A673 (cell line): ENCODE measurements around the gene RAB24. TPM values are rescaled to one million over a fixed set of nuclear protein-coding genes. Genes with fewer than 3 reads are reported as not detected.
A peak's percentile ranks its signal among the peaks of the same experiment; 100 is the strongest.

Experiments
- BruUV-seq: library from RNA; stranded (reverse); fragments of 400-500 nt; replicated peaks from 2 replicates; lab custom pipeline; 2021; lab: Mats Ljungman, UMichigan
- CTCF ChIA-PET: fragments of 300-600 bp; sonication (Branson Sonifier 250); formaldehyde crosslinking; loops from one replicate; lab custom pipeline; 2022; ENCODE audit warnings: antibody characterized with exemption; lab: Charles Lee
- POLR2A ChIA-PET: fragments of 300-600 bp; sonication (Branson Sonifier 250); formaldehyde crosslinking; loops from one replicate; lab custom pipeline; 2022; ENCODE audit warnings: antibody characterized with exemption; ENCODE audit not compliant: low non-redundant PET; lab: Charles Lee
- DNase-seq: peaks from one replicate; pipeline ENCODE4 v3.0.0-alpha.2; 2015; ENCODE audit warnings: low spot score
- H3K27ac ChIP-seq: fragments of 200-600 bp; sonication (generic); 2 replicates; pipeline ENCODE4 v1.5.1; 2016; ENCODE audit warnings: mixed run types, low read depth, mild to moderate bottlenecking, mixed read lengths, antibody characterized with exemption, low read length; ENCODE audit not compliant: poor library complexity, severe bottlenecking
- H3K27me3 ChIP-seq: fragments of 200-600 bp; sonication (generic); replicated peaks from 2 replicates; pipeline ENCODE4 v1.6.1; 2017; ENCODE audit warnings: mixed run types, low read depth, mild to moderate bottlenecking, mixed read lengths, antibody characterized with exemption, low read length; ENCODE audit not compliant: insufficient read depth, poor library complexity
- H3K36me3 ChIP-seq: fragments of 200-600 bp; sonication (generic); 2 replicates; pipeline ENCODE4 v1.6.1; 2016; ENCODE audit warnings: mixed run types, mild to moderate bottlenecking, mixed read lengths, antibody characterized with exemption, low read length; ENCODE audit not compliant: insufficient read depth, poor library complexity, severe bottlenecking
- H3K4me1 ChIP-seq: fragments of 200-600 bp; sonication (generic); 2 replicates; pipeline ENCODE4 v1.6.1; 2017; ENCODE audit warnings: mixed run types, mild to moderate bottlenecking, mixed read lengths, antibody characterized with exemption, low read length; ENCODE audit not compliant: insufficient read depth, poor library complexity, severe bottlenecking
- H3K4me3 ChIP-seq: fragments of 200-600 bp; sonication (generic); 2 replicates; pipeline ENCODE4 v1.5.1; 2016; ENCODE audit warnings: low read depth, mixed run types, mild to moderate bottlenecking, mixed read lengths, low read length; ENCODE audit not compliant: poor library complexity, severe bottlenecking
- H3K9me3 ChIP-seq: fragments of 200-600 bp; sonication (generic); 2 replicates; pipeline ENCODE4 v1.6.1; 2016; ENCODE audit warnings: mixed run types, low read depth, mild to moderate bottlenecking, mixed read lengths, antibody characterized with exemption, low read length; ENCODE audit not compliant: poor library complexity, severe bottlenecking
- EZH2 ChIP-seq: fragments of 200-600 bp; sonication (generic); IDR thresholded peaks from 2 replicates; pipeline ENCODE4 v1.6.1; 2017; ENCODE audit warnings: borderline replicate concordance, low read depth, mild to moderate bottlenecking, mixed read lengths, antibody characterized with exemption, low read length; ENCODE audit not compliant: poor library complexity, severe bottlenecking
- intact Hi-C: fragments of 100-400 bp; cut with micrococcal nuclease; formaldehyde crosslinking; loops from one replicate; pipeline ENCODE4 v1.10.0; 2022; ENCODE audit not compliant: unreplicated experiment
- total RNA-seq: library from RNA; stranded (reverse); gene quantifications from 2 replicates; pipeline ENCODE4 v1.2.3, GENCODE V29; 2021
- TF ChIP-seq, protein P1 (sequence below): fragments of 300-800, 200-600 bp; sonication (generic); conservative IDR thresholded peaks from 2 replicates; pipeline ENCODE4 v1.5.1; 2017; ENCODE audit warnings: low read depth, mild to moderate bottlenecking, antibody characterized with exemption, low read length, moderate library complexity, mixed read lengths

RAB24 gene
- total RNA-seq, 1 experiment from 2014 or later, result 16.0 TPM

DNA sequence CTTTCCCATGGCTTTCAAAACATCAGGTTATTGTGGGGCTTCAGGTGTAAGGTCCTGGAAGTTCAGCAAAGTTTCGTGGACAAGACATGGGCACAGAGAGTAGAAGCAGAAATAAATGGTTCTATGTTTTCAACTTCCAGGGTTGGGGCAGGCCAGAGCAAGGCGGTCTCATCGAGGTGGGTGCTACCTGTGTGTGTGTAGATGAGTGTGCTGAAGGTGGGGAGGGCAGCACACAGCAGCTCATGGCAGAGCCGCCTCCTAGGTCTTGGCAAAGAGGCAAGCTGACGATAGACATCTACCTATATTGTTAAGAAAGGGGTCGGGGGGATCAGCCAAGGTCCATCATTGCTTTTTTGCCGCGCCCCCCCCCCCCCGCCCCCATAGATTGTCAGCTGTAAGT lies 3.8 kb downstream of the RAB24 start:
- CTCF ChIA-PET, result no interaction called here
- no peaks in the 10 kb centered on the region for H3K27me3 ChIP-seq
- TF ChIP-seq, protein P1, sequence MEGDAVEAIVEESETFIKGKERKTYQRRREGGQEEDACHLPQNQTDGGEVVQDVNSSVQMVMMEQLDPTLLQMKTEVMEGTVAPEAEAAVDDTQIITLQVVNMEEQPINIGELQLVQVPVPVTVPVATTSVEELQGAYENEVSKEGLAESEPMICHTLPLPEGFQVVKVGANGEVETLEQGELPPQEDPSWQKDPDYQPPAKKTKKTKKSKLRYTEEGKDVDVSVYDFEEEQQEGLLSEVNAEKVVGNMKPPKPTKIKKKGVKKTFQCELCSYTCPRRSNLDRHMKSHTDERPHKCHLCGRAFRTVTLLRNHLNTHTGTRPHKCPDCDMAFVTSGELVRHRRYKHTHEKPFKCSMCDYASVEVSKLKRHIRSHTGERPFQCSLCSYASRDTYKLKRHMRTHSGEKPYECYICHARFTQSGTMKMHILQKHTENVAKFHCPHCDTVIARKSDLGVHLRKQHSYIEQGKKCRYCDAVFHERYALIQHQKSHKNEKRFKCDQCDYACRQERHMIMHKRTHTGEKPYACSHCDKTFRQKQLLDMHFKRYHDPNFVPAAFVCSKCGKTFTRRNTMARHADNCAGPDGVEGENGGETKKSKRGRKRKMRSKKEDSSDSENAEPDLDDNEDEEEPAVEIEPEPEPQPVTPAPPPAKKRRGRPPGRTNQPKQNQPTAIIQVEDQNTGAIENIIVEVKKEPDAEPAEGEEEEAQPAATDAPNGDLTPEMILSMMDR, result no peak
- TF ChIP-seq EZH2, result no peak
- BruUV-seq, result no TSS peak
- POLR2A ChIA-PET, result no interaction called here
- intact Hi-C loops, result no loop called here
- H3K36me3 ChIP-seq, result peaks cover 7% of the 10 kb centered on the region
- H3K9me3 ChIP-seq, result no peaks in the 10 kb centered on the region
- DNase-seq, result no peak
- peaks cover 10% of the 10 kb centered on the region for H3K4me1 ChIP-seq
- peak overlapping the region; percentile 30 for H3K27ac ChIP-seq
- H3K4me3 ChIP-seq, result no peak overlapping the region

DNA sequence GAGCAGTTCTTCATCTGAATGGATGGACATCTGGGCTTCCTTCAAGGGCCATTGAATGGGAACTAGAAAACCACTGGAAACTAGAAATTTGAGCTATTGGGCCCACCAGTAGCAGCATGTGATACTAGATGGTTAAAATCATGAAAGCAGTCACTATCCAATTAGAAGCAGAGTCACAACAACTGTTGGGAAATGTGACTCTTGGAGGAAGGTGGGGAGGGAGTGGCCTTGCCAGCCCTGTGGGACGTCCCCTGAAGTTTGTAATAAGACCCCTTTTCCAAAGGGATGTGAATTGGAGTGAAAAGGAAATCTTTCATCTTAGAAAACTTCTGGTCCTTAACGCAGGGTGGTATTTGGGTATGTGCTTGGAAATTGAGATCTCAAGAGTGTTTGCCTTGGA lies 5.6 kb downstream of the RAB24 start:
- no peaks in the 10 kb centered on the region for H3K27me3 ChIP-seq
- peaks cover 25% of the 10 kb centered on the region for H3K36me3 ChIP-seq
- no peak overlapping the region for H3K4me3 ChIP-seq
- no TSS peak for BruUV-seq
- H3K9me3 ChIP-seq, result no peaks in the 10 kb centered on the region
- TF ChIP-seq, protein P1, result no peak
- no peak for TF ChIP-seq EZH2
- POLR2A ChIA-PET, result no interaction called here
- H3K27ac ChIP-seq, result no peak overlapping the region
- DNase-seq, result no peak
- intact Hi-C loops, result no loop called here
- CTCF ChIA-PET, result interaction anchor here (0.6 kb wide), 1 partner anchor 203 kb away, joined by 6 read pairs; no protein-coding TSS in a partner anchor
- H3K4me1 ChIP-seq, result peaks cover 10% of the 10 kb centered on the region

DNA sequence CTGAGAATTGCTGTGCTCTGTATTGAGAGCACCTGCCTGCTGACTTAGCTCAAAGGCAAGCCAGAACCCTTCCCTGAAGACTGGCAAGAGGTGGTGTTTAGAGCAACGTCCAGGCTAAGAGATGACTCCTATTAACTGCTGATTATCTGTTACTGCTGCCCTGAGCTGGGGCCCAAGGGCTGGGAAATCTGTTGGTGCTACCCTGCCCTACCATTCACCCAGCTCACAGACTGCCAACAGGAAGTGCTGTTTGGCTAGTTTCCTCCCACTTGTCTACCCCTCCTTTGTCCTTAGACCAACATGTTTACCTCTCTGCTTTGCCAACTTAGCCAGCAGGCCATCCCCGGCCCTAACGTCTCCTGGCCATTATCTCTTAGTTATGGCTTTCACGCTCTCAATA lies 6.9 kb downstream of the RAB24 start:
- Histone ChIP-seq H3K27ac (no peak overlapping the region), H3K36me3 (peaks cover 35% of the 10 kb centered on the region), H3K4me1 (peaks cover 10% of the 10 kb centered on the region), H3K27me3 (no peaks in the 10 kb centered on the region), H3K4me3 (no peak overlapping the region), H3K9me3 (no peaks in the 10 kb centered on the region)
- no TSS peak for BruUV-seq
- POLR2A ChIA-PET, result no interaction called here
- CTCF ChIA-PET, result no interaction called here
- intact Hi-C loops, result no loop called here
- TF ChIP-seq, protein P1, result no peak
- TF ChIP-seq EZH2, result no peak
- DNase-seq, result no peak
